Measurements from ENCODE around the gene RPS2. TPM values are rescaled to one million over a fixed set of nuclear protein-coding genes. Genes with fewer than 3 reads are reported as not detected.

RPS2 gene
- total and polyA plus RNA-seq, 8 donors: 1,832 to 2,607 (median 2,226) TPM

GRCh38 chr16:1929105-1929504, 35.5 kb downstream of the RPS2 start:
- Histone ChIP-seq H3K36me3 (no peaks in the 10 kb centered on the region), H3K4me3 (peak overlapping the region; percentile 53 to 58), H3K27ac (peak overlapping the region in 1 of 2 donors; percentile 88), H3K9me3 (no peaks in the 10 kb centered on the region), H3K4me1 (peaks cover 0 to 13% of the 10 kb centered on the region in 2 donors), H3K27me3 (peaks cover 0 to 23% of the 10 kb centered on the region in 2 donors)
- DNase-seq: no peak
- no peak for TF ChIP-seq CTCF (IDR thresholded peaks at IDR 0.05)
- intact Hi-C loops (cut with DNase I): loop anchor here in 1 of 2 donors (5.0 kb wide), 1 partner anchor 62 kb away; no protein-coding TSS in a partner anchor
- peak; percentile 65 for ATAC-seq

- H3K27ac ChIP-seq: no peak overlapping the region
- no peak for ATAC-seq
- no peaks in the 10 kb centered on the region for H3K9me3 ChIP-seq
- H3K27me3 ChIP-seq: peaks cover 20 to 36% of the 10 kb centered on the region in 2 donors
- TF ChIP-seq CTCF (IDR thresholded peaks at IDR 0.05): no peak
- H3K4me1 ChIP-seq: peaks cover 0 to 23% of the 10 kb centered on the region in 2 donors
- H3K4me3 ChIP-seq: no peak overlapping the region
- no peak for DNase-seq
- no peaks in the 10 kb centered on the region for H3K36me3 ChIP-seq
- intact Hi-C loops (cut with DNase I): loop anchor here in 1 of 2 donors (5.0 kb wide), 1 partner anchor 59 kb away; no protein-coding TSS in a partner anchor
Observed at GRCh38 chr16:1926271-1926670, 38.4 kb downstream of the RPS2 start.

DNA sequence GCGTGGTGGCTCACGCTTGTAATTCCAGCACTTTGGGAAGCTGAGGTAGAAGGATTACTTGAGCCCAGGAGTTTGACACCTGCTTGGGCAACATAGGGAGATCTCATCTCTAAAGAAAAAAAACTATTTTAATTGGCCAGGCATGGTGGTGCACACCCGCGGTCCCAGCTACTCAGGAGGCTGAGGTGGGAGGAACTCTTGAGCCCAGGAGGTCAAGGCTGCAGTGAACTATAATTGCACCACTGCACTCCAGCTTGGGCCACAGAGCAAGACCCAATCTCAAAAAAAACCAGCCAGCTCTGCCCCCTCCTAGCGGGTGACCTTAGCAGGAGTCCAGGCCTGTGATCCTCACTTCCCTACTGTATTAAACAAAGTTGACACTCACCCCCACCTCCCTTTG, 40.5 kb downstream of the RPS2 start:
- no peak for ATAC-seq
- intact Hi-C loops (cut with DNase I): no loop called here
- peaks cover 0 to 16% of the 10 kb centered on the region in 2 donors for H3K4me1 ChIP-seq

DNA sequence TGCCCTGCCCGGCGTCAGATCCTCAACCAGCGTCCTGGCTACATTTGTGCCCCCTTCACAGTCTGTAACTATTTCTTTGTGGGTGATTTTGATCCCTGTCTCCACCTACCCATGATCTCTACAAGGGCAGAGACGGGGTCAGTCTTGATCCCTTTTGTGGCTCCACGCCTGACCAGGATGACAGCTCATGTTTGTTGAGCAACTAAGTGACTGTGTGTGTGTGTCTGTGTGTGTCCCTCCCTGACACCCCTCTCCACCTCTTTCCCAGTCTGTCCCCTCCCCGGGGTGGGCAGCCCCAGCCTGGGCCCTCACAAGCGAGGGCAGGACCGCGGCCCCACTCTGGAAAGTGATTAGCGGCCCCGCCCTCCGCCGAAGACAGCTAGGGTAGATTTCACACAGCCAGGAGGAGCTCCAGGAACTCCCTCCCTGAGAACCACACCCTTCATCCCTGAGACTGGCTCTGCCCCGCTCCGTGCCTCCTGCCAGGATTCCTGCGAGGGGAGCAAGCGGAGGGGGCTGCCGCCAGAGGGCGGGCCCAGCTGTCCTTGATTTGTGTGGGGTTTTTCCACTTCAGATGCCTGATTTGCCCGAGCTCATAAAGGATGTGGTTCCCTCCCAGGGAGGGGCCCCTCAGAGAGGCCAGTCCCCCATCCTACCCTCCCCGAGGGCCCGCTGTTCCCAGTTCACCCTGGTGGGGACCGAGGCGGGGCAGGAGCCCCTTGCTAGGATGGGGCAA, 41.2 kb downstream of the RPS2 start:
- H3K4me3 ChIP-seq: no peak overlapping the region
- ATAC-seq: peak; percentile 70
- intact Hi-C loops (cut with DNase I): no loop called here
- H3K27me3 ChIP-seq: peaks cover 43 to 63% of the 10 kb centered on the region in 2 donors
- H3K4me1 ChIP-seq: peaks cover 0 to 16% of the 10 kb centered on the region in 2 donors
- no peak overlapping the region for H3K27ac ChIP-seq
- H3K9me3 ChIP-seq: no peaks in the 10 kb centered on the region
- TF ChIP-seq CTCF (IDR thresholded peaks at IDR 0.05): no peak
- H3K36me3 ChIP-seq: no peaks in the 10 kb centered on the region
- peak in 1 of 4 donors; percentile 51 for DNase-seq

More for the DNA sequence above, 40.5 kb downstream of the RPS2 start:
- H3K27ac ChIP-seq: no peak overlapping the region
- H3K9me3 ChIP-seq: no peaks in the 10 kb centered on the region
- H3K4me3 ChIP-seq: no peak overlapping the region
- TF ChIP-seq CTCF (IDR thresholded peaks at IDR 0.05): no peak
- peaks cover 36 to 57% of the 10 kb centered on the region in 2 donors for H3K27me3 ChIP-seq
- H3K36me3 ChIP-seq: no peaks in the 10 kb centered on the region
- DNase-seq: no peak

DNA sequence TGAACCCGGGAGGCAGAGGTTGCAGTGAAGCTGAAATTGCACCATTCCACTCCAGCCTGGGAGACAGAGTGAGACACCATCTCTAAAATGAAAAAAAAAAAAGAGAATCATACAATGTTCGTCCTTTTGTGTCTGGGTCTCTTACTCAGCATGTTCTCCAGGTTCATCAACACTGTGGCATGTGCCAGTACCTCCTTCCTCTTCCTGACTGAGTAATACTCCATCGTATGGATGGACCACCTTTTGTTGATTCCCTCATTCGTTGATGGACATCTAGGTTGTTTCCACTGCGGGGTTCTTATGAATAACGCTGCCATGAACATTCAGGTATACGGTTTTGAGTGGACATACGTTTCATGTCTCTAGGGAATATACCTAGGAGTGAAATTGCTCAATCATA, 42.3 kb downstream of the RPS2 start:
- no peak for TF ChIP-seq CTCF (IDR thresholded peaks at IDR 0.05)
- H3K27me3 ChIP-seq: peaks cover 51 to 73% of the 10 kb centered on the region in 2 donors
- peaks cover 0 to 18% of the 10 kb centered on the region in 2 donors for H3K4me1 ChIP-seq
- no peak overlapping the region for H3K27ac ChIP-seq
- intact Hi-C loops (cut with DNase I): no loop called here
- H3K9me3 ChIP-seq: no peaks in the 10 kb centered on the region
- H3K4me3 ChIP-seq: no peak overlapping the region
- ATAC-seq (no peak), DNase-seq (no peak)
- no peaks in the 10 kb centered on the region for H3K36me3 ChIP-seq
